HG03066 (cell line): Measurements from ENCODE around the gene KCNC4.

ENCODE experiments used
- ATAC-seq: cut with Tn5 transposase; IDR thresholded peaks from one replicate; pipeline ENCODE4 v1.9.1; 2021; ENCODE audit warnings: low read depth; ENCODE audit not compliant: unreplicated experiment

KCNC4 gene

DNA sequence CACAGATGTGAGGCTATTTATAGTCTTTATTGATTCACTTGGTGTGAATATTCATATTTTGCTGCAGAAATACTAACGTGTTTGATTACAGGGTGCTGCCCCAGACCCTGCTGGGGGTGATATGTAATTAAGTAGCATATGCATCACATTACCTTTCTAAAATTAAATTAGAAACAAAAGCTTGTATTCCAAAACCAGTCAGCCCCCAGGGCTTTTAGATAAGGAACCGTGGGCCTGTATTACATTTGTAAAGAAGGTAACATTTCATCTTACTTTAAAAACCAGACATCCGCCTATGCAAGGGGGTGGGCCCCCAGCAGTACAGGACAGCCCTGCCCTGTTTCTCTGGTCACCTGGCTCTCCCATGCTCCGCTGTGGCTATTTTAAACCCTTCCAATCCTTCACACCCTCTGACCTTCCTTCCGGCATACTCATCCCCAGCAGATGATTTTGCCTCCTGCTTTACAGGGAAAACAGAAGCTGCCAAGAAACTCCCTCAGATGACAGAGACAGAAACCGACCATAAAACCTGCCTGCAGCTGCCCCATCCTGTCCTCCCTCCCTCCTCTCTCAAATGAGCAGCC lies 22.0 kb upstream of the KCNC4 start:
- ATAC-seq: no peak

DNA sequence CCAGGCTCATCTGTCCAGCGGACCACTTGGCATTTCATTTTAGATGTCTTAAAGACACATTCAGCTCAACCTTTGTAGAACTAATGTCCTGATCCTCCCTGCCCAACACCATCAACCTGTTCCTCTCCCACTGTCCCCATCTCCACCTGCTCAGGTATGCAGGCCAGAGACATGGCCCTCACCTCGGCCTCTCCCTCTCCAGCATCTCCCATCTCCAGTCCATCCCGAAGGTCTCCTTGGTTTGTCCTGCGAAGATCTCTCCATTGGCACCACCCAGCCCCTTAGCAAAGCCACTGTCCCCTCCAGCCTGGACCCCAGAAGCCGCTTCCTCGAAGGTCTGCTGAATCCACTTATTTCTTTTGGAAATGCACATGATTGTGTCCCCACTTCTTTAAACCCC lies 20.9 kb upstream of the KCNC4 start:
- ATAC-seq: no peak

DNA sequence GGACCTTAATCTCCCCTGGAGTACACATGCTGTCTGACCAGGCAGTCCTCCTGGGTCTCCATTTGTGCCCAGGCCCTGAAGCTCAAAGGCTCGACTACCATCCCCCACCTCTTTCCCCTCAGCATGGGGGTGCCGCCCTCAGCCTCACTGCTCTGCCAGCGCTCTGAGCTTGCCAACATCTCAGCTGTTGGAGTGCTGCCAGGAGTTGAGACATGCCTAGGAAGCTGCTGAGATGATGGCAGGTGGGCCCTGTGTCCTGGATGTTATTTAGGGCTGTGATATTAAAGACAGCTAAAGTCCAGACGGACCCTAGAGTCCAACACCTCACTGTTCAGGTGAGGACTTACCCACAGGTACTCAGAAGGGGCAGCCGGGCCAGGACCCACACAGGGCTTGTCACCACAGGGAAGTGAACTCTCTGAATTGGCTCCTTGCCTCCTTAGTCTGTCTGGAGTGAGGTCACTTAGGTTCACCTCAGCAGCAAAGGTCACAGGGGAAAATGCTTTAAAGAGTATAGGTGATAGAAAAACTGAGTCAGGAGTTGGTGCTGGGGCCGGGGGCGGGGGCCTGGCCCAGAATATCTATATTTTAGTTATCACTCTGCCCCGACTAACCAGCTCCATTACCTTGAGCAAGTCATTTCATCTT lies 19.7 kb upstream of the KCNC4 start:
- no peak for ATAC-seq

DNA sequence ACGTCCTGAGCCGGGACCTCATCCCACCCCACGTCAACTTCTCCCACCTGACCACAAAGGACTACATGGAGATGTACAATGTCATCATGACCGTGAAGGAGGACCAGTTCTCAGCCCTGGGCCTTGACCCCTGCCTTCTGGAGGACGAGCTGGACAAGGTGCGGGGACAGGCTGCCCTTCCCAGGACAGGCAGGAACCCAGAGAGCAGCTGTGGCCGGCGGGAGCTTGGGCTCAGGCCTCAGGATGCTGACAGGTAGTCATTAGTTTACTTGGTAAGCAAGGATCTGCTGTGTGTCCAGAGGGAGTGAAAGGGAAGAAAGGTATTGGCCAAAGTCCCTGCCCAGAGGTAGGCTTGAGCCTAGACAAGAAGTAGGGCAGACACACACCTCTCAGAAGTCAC lies 17.6 kb upstream of the KCNC4 start:
- ATAC-seq: no peak

DNA sequence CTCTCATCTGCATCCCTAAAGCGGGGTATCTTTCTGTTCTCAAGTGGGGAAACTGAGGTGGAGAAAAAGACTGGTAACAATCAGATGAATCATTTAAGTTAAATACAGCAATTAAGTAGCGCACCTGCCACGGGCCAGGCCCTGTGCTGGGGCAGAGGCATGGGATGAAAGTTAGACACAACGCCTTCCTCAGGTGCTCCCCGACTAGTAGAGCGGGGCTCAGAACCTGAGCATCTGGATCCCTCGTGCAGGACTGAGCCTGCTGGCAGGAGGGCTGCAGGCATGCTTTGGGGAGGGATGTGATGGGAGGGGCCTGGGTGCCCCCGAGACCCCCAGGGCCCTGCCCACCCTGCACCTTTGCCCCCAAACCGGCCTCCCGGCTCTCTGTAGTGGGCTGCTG lies 14.9 kb upstream of the KCNC4 start:
- no peak for ATAC-seq

DNA sequence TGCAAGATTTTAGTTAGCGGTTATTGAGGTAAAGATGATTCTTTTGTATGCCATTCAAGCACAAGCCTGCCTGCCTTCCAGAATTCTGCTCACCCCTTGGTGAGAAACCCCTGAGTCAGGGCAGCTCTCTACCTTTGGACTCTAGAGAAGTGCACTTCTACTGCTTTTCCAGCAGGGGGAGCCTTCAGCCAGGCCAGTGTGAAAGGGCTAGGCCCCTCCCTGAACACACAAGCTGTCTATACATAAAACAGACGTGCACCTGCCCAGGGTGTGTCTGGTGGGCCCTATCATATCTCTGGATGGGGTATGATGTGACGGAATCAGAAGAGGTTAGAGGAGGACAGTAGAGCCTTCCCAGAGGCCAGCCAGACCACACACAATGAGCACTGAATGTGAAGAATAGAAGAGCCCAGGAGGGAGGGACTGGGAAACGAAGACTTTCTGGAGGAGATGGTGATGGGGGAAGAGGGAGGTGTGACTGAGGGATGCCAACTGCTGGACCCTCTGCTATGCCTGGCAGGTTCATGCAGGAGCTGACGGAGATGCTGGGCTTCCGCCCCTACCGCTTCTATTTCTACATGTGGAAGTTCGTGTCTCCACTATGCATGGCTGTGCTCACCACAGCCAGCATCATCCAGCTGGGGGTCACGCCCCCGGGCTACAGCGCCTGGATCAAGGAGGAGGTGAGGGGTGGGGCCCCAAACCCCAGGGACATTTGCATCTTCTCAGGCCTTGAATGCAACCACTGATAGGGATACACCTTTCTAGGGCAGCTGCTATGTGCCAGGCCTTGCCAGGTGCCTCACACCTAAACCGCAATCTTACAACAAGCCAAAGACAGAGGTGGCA lies 13.0 kb upstream of the KCNC4 start:
- ATAC-seq: peak; percentile 63

DNA sequence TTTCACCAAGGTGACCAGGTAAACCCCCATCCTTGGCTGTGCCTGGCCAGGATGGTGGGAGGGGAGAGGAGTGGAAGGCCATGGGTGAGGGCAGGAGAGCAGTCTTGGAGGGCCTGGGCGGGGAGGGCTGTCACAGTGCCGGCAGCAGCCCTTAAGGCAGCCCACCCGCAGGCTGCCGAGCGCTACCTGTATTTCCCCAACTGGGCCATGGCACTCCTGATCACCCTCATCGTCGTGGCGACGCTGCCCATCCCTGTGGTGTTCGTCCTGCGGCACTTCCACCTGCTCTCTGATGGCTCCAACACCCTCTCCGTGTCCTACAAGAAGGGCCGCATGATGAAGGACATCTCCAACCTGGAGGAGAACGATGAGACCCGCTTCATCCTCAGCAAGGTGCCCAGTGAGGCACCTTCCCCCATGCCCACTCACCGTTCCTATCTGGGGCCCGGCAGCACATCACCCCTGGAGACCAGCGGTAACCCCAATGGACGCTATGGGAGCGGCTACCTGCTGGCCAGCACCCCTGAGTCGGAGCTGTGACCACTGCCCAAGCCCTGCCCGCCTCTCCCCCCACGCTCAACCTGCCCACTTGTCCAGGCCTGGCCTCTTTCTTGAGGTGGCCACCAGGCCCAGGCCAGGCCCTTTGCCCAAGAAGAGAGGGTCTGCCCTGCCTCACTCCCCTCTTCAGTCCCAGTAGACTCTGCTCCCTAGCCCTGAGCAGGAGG lies 12.0 kb upstream of the KCNC4 start:
- ATAC-seq: no peak

DNA sequence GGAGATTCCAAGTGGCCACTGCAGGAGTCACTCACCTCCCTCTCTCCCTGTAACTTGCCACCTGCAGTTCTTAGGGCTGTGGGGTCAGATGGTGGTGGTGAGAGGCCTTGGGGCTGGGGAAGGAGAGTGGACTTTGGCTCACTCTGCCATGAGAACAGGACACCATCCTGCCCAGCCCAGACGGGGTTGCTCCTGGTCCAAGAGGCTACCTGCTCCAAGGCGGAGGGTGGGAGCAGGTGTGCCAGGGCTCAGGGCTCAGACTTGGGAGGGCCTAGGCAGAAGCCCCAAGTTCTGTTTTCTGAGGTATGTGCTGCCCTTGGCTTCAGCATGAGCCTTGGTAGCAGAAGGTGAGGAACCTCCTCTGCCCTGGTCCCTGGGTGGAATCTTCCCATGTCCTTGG lies 11.4 kb upstream of the KCNC4 start:
- no peak for ATAC-seq

DNA sequence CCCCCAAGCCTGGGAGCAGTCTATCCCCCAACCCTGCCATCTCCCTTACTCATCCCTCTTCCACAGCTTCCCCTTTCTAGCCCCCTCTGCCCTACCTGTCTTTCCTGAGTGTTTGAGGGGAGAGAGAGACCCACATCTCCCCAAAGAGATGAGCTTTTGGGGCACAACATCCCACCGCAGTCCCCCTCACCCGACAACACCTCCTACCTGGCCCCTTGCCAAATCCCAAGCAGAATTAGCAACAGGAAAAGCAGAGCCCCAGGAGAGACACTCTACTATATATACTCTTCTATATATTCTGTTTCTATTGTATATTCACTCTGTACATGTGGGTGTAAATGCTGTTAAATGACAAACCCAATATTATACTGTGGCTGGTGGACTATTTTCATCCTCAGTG lies 9.9 kb upstream of the KCNC4 start:
- no peak for ATAC-seq

DNA sequence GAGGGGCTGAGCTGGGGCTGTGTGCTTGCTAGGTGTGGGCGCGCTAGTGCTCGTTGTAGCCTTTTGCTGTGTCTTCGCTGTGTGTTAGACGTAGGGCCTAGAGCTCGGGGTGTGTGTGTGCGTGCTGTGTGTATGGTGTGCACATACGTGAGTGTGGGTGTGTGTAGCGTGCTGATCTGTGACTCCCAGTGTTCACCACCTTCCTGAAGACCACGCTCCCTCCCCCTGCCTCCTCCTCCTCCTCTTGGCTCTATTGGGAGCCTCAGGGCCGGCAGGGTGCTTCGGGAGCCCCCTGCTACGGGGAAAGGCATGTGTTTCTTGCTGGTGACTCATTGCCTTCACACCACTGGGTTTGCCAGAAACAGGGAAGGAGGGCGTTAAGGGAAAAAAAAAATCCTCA lies 9.4 kb upstream of the KCNC4 start:
- no peak for ATAC-seq

DNA sequence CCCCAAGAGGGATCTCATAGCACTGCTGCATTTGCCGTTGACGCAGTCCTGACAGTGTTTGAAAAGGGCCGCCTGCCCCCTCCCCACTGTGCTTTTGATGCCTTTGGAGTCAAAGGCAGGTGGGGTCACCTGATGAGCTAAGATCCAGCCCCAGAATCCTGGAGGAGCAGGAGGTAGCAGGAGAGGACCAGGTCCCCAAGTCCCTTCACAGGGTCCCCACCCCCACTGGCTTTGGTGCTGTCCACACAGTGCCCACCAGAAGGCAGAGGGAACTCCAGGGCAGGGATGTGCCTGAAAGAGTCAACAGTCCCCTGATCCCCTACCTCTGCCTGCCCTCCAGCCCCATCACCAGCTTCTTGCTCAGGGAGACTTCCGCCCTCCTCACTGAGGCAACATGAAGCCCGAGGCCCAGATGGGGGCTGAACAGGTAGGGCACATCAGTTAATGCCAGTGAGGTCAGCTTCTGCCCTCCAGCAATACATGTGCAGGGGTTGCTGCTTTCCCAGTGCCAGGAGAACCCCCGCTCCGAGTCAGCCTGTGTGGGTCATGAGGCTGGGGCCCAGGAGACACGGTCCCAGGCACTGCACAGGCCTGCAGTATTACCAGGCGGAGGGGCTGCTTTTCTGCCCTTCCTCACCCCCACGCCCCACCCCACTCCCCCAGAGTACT lies 8.8 kb upstream of the KCNC4 start:
- ATAC-seq: no peak

DNA sequence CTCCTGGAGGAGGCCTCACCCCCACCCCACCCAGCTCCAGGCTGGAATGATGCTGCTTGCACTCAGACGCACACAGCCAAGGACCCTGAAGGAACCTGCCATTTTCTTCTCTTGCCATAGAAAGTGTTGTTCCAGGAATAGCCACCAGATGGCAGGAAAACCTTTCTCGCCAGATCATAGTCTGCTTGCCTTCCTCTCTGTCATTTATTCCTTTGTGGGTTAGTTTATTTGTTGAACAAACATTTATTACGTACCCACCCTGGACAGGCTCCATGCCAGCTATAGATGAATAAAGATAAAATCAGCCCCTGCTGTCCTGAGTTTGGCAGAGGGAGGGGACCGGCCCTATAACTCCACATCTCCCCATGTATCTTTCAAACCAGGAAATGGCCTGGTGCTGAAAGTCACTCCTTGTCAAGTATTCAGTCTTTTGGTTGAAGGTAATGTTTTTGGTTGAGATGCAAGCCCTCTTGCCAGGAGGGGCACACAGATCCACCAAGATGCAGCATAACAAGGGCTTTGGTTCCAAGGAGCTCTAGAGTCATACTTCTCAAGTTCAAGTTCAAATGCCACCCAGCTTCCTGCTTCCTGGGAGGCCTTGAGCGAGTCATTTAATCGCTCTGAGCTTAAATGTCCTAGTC lies 7.0 kb upstream of the KCNC4 start:
- no peak for ATAC-seq

DNA sequence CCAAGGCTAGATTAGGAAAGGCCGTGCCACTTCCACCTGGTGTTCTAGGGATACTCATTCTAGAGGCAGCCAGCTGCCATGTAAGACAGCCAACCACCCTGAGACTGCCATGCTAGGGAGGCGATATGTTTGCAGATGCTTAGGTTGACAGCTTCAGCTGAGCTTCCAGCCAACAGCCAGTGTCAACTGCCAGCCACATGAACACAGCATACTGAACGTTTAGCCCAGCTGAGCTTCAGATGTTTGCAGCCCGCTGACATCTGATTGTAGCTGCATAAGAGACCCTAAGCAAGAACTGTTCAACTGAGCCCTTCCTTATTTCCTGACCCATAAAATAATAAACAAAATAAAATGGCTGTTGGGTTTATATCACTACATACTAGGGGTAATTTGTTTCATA lies 5.0 kb upstream of the KCNC4 start:
- no peak for ATAC-seq

DNA sequence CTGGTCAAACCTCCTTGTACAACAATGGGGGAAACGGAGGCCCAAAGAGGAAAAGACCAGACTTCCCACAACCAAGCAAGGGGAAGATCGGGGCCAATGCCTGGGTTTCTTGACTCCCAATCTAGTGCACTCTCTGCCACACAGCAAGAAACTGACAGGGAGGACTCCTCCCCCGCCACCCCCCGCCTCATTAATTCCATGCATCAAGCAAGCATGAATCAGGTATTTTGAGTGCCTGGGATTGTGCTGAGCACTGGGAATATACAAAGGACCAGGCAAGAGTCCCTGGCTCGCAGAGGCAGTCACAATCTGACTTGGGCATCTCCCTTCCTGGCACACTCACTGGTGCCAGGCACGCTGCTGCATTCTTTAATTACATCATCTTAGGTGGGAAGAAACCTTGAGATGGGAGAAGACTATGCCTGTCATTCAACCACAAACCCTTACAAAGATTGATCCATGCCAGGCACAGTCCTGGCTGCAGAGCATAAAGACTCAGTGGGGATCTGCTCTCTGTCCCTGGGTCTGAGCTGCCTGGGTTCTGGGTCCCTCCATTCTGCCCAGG lies 4.4 kb upstream of the KCNC4 start:
- ATAC-seq: no peak

DNA sequence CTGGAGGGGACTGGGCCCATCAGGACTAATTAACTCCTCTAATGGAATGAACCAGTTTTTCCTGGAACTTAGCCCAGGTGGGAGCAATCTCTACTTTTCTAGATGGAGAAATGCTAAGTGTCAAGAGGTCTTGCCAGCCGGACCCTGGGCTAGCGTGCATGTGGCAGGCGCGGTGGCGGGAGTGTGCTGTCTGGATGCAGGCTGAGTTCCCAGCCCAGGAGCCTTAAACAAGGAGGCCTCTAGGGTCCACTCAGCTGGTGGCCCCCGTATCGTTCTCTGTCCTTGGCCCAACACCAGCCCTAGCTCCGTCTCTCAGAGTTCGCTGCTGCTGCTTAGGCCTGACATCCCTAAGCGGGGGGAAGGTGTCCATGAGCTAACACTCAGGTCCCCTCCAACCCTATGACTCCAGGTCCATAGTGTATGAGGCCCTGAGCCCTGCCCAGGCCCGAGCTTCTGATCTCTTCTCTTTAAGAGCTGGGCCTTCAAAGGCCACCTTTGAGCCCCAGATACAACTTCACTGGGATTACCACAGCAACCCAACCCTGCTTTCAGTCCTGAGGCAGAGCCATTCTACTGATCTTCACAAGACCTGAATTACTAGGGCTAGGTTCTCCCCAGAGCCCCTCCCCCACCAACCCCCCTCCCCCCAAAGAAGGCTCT lies 3.7 kb upstream of the KCNC4 start:
- no peak for ATAC-seq

DNA sequence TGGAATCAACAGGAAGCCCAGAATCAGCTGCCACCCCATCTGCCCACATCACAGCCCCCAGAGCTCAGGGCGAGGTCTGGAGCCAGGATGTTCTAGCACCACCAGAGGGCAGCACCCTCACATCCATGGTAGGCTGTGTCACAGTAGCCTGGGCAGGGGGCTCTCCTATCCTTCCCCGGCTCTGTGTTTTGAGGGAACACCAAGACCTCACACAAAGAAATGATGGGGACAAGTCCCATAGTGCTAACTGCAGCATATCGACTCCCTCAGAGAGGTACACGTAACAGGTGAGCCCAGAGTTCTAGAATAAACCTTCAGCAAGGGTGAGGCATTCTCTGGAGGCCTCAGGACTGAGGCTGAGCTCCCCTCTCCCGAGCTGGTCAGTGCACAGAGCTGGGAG lies 2.3 kb upstream of the KCNC4 start:
- ATAC-seq: no peak

DNA sequence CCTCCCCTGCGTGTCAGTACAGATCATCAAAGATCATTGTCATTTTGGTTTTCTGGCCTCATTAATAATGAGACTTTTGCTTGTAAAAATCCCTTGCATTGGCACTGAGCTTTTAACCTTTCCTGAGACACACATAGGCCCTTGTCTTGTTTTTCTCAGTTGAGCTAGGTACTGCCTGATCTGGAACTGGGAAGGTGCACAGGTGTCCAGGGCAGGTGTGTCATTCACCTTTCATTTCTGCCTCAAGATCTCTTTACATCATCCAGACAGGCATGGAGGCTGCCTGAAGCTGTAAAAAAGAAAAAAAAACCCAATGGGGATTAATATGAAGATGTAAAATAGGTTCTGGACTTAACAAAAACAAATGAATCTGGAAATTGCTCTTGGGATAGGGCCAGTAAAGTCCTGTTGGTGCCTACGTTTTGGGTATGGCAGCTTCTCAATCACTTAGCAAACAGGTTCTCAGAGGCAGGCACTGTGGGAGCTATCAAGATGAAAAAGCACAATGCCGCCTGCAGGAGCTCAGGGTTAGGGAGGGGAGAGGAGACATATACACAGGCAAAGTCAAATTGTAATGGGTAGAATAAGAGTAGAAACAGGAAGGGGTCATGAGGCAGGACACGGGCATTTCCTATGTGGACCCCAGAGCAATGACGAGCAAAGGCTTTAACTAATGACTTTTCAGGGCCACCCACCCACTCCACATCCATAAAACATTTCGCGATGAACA lies 1.0 kb upstream of the KCNC4 start:
- no peak for ATAC-seq

DNA sequence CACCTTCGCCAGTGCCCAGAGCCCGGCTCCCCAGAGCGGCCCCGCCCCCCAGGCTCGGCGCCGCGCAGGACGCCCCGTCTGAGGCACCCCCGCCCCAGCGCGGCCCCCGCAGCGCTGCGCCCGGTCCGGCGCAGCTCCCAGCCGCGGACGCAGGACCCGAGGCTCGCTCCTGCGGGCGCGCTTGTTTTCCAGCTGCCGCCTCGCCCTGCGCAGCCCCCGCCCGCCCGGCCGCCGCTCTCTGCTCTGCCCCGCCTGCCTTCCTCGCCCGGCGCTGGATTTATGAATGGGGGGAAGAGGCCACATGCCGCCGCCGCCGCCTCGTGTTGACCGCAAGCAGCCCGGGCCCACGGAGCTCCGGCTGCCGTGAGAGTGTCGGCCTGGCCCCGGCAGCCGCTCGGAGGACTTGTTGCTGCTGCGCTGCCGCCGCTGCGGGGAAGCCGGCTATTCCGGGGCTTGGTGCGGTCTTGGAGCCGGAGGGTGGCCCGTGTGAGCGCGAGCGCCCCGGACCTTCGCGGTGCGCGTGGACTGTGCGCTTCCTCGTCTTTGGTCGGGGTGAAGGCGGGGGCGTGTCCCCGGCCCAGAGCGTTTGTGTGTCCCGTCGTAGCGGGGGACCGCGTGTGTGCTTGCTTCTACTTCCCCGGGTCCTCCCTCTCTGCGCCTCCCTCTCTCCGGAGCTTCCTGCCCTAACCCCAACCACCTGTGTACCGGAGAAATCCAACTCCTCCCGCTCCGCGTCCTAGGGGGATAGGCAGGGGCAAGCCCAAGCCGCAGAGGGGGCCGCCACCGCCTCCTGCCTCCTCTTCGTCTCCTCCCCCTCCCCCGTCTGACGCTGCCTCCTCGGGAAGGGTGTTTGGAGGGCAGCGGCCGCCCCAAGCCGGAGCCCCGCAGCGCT lies 736 bp downstream of the KCNC4 start:
- ATAC-seq: peak; percentile 31
